ENCODE results near the gene DNAH17.

DNAH17 gene

GRCh38 chr17:78476149-78476548 is 101.0 kb downstream of the DNAH17 start:
- DNase-seq: no peak

DNA sequence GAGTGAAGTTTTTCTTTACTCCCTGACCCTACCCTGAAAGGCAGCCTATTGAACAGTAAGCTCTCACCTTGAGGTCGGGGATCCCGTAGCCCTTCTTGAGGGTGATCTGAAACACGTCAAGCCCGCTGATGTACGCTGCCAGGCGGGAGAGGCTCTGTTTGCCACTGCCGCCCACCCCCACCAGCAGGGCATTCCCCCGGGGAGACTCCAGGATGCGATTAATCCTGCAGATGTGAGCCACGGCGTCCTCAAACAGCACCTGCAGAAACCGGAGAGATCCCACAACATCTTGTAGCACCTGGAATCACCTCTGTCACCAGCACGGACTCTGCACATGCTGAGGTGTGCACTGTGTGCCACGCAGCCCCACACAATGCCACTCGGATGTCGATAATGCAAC is 102.0 kb downstream of the DNAH17 start:
- no peak for DNase-seq

- DNase-seq: no peak
Measured at GRCh38 chr17:78474614-78475146, 102.5 kb downstream of the DNAH17 start.

DNA sequence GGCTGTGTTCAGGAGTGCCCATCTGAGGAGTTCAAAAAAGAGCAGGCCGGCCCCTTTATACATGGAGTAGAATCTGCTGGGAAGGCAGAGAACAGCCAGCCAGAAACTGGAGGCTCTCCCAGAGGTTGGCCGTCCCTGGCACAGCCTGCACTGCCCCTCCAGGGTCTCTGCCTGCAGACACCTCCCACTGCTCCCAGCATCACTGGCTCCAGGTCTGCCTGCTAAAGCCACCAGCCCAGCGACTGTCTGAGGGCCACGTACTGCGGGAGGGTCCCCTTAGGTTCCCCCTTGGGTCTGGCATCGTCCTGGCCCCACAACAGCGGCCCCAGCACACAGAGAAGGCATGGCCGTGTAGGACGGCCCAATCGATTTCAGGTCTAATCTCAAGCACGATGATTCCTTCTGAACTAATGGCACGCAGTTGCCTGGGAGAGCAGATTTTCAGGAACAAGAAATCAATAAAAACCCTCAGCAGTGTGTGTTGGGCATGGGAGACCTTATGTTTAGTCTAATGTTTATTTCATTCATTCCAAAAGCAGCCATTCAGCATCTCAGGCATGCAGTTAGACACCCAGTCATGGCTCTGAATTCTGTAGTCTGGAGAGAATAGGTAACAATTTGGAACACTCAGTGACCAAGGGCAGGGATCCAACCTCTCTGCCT is 103.1 kb downstream of the DNAH17 start:
- DNase-seq: no peak

DNA sequence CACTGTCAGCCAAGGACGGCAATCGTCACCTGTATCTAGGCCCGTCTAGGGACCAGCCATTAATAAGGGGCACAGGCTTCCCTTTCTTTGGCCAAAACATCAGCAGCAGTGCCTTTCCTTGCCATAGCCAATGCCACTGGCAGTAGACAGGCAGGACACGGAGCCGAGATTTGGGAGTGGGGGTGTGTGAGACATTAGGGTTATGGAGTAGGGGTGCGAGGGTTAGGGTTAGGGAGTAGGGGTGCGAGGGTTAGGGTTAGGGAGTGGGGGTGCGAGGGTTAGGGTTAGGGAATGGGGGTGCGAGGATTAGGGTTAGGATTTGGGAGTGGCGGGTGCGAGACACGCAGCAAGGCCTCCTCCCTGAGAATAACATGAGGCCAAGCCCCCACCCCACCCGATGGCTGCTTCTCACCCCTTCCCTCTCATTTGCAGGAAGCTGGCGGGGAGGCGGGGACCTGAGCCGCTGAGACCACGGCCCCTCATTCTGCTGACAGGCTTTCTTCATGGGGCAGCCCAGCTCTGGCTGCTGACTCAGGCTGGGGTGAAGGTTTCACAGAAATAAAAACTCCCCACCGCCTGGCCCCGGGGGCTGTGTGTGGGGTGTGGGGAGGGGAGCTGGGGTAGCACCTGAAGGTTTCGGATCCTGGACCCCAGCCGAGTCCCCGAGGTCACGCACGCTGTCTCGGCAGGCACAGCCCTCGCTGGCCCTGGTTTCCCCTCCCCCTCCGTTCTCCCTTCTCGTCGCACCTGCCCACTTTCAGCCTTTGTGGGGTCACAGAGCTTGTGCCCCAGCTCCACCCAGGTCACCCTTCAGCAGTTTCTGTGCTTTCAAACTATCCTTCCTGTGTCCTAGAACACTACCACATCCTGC is 104.9 kb downstream of the DNAH17 start:
- DNase-seq: no peak

GRCh38 chr17:78471635-78472034 is 105.6 kb downstream of the DNAH17 start:
- DNase-seq: no peak

- DNase-seq: no peak
Measured at GRCh38 chr17:78469443-78469842, 107.8 kb downstream of the DNAH17 start.

- DNase-seq: no peak
Measured at GRCh38 chr17:78468366-78468765, 108.8 kb downstream of the DNAH17 start.

GRCh38 chr17:78466786-78467715 is 110.1 kb downstream of the DNAH17 start:
- DNase-seq: peak in 1 of 2 experiments; percentile 65

GRCh38 chr17:78466109-78466785 is 110.9 kb downstream of the DNAH17 start:
- peak in 1 of 2 experiments; percentile 61 for DNase-seq

DNA sequence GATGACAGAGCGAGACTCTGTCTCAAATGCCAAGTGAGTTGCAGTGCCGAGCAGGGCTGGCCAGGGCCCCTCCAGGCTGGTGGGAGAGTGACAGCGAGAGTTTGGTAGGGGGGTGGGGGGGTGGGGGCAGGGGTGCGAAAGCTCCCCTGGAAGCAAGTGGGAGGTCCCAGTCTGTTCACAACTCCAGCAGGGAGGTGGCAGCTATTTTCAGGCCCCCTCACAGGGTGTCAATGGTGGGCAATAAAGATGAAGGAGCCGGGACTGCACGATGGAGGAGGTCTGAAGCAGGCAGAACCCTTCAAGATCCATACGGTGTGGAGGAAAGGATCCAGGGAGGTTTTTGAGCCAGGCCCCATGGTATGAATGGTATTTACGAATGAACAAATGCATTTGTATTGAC is 115.0 kb downstream of the DNAH17 start:
- no peak for DNase-seq

- DNase-seq: no peak
Measured at GRCh38 chr17:78461799-78462053, 115.5 kb downstream of the DNAH17 start.

DNA sequence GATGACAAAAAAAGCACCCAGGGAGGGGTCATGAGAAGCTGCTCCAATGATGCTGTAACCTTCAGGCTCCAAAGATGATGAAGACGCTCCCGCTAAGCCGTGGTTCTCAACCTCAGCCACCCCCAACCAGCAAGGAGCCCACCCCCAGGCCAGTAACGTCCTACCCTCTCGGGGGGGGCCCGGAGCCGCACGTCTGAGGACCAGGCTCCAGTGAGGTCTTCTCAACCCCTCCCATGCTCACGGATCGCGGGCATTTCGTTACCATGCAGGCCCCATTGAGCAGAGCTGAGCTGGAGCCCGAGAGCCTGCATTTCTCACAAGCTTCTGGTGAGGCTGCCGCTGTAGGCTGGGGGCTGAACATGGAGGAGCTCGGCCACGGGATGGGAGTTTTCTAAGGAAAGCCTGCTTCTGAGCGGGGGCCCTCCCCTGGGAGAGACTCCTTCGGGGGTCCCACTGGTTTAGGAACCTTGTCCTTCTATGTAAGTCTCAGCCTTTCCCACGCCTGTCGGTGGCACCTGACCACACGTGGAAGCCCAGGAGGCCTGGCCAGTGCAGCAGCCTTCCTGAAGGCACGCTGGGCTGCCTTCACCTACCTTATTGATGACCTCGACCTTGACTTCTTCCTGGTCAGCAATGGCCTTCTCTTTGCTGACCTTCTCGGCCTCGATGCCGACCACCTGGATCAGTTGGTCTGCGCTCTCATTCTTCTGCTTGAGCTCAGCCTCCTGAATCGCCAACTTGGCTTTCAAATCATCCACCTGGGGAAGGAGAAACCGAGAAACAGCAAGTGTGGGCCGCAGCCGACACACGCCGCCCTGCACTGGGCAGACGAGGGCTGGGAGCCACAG is 116.0 kb downstream of the DNAH17 start:
- no peak for DNase-seq

GRCh38 chr17:78460176-78460675 is 117.0 kb downstream of the DNAH17 start:
- DNase-seq: no peak

GRCh38 chr17:78459696-78460095 is 117.5 kb downstream of the DNAH17 start:
- DNase-seq: no peak

DNA sequence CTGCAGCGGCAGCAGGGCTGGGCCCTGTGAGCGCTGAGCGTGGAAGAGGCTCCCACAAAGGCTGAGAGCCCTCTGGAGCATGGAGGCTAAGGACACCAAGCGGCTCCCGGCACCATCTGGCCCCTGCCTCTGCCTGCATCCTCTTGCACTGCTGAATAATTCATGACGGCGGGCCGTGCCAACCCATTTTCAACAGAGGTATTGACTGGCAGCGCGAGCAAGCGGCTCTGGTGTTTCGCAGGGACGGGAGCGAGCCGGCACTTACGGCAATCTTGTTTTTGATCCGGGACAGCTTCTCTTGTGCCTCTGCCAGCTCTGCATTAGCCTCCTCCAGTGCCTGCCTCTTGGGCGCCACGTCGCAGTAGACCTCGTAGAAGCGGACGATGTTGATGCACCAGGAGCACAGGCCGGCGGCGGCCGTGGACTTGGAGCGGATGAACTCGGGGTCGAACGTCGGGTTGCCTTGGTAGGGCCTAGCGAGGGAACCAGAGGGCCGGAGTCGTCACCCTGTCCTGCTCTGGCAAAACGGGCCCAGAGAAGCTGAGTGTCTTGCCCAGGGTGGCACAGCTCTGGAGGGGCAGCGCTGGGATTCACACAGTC is 118.4 kb downstream of the DNAH17 start:
- DNase-seq: peak; percentile 98 to 99

DNA sequence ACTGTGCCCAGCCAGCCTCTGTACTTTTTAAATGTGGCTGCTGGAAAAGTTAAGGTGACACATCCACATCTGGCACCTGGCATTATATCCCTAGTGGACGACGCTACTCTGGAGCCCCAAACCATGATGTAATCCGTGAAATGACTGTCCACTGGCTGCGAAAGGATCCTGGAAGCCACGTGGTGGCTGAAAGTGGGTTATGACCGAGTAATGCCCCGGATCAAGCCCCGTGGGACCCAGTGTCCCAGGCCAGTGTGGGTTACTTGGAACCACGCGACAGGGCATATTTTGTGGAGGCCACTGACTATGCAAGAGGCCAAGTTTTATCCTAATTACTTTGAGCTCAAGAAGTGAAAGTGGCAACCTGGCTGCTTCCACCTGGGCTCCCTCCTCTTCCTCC is 119.1 kb downstream of the DNAH17 start:
- DNase-seq: no peak

- no peak for DNase-seq
Measured at GRCh38 chr17:78454346-78454745, 122.8 kb downstream of the DNAH17 start.

DNA sequence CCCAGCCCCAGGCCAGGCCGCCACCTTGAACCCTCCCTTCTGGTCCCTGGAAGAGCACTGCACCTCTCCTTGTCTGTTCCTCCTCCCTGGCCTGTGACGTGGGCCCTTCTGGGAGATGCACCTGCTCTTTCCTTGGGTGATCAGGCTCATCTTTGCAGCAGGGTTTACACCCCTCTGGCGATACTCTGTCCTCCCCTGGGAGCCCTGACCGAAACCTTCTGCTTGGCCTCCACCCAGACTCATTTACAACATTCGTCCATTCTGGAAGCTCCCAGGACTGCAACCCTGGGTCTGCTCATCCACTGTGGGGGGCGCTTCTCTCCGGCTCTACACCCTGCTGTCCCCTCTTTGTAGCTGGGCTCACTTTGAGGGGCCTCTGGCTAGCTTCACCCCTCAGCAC is 125.4 kb downstream of the DNAH17 start:
- no peak for DNase-seq

DNA sequence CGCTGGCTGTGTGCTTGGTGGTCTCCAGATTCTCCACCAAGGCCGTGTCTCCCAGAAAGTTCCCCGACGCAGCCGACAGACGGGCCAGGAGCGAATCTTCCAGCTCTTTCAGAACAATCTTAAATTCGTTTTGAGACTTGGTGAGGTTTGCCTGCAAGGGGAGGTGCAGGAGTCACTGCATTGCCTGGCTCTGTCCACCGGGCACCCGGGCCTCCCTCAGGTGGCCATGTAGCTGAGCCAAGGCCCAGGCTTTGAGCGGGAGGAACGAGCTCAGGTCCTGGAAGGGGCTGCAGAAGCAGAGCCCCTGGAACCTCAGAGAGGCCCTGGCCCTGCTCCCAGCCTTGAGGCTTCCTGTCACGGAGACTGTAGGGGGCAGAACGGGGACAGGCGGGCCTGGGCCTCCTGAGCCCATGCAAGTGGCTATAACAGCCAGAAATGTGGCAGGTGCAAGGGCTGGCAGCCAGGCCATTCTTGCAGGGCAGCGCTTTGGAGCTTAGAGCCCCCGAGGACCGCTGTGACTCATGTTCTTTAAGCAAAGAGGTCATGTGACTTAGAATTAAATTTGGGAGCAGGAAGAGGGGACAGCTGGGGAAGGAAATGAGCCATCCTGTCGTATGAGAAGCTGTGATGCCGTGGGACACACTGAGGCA is 126.4 kb downstream of the DNAH17 start:
- peak; percentile 85 to 98 for DNase-seq

Data from NCI-H524 (cell line).